Uterus (tissue), 2 donors: Measurements from ENCODE around the gene CILP2.

Experiments
- POLR2A ChIP-seq, 2 donors: fragments of 450-650 bp; IDR thresholded peaks; one replicate each; pipeline ENCODE4 v1.6.1; 2016; ENCODE audit warnings: antibody characterized with exemption in 2 of 2, mild to moderate bottlenecking in 1 of 2, moderate library complexity in 1 of 2
- TF ChIP-seq, protein P1 (sequence below), 4 experiments: fragments of 200-600 bp in 2 of 4; fragments of 450-650 bp in 2 of 4; sonication (generic) in 2 of 4; IDR thresholded peaks; one replicate each; pipeline ENCODE4 v1.5.1; 2016 to 2019; ENCODE audit warnings: antibody characterized with exemption in 4 of 4, mild to moderate bottlenecking in 2 of 4, moderate library complexity in 1 of 4

DNA sequence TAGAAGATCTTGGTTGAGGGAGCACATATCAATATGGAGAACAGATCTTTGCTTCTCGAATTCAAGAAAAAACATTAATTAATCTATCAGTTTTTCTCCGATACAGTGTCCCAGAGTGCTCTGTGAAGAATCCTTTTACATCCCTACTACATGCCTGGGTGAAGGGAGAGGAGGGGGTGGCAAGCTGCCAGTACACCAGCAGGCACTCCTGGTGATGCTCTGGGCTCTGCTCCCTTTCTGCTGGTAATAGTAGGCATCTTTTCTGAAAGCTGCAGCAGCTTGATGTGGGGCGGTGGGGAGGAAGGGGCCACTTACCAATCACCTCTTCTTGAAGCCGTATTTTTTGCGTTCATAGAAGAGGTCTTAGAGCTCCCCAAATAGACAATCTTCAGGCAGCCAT is 49.7 kb downstream of the CILP2 start:
- TF ChIP-seq, protein P1, sequence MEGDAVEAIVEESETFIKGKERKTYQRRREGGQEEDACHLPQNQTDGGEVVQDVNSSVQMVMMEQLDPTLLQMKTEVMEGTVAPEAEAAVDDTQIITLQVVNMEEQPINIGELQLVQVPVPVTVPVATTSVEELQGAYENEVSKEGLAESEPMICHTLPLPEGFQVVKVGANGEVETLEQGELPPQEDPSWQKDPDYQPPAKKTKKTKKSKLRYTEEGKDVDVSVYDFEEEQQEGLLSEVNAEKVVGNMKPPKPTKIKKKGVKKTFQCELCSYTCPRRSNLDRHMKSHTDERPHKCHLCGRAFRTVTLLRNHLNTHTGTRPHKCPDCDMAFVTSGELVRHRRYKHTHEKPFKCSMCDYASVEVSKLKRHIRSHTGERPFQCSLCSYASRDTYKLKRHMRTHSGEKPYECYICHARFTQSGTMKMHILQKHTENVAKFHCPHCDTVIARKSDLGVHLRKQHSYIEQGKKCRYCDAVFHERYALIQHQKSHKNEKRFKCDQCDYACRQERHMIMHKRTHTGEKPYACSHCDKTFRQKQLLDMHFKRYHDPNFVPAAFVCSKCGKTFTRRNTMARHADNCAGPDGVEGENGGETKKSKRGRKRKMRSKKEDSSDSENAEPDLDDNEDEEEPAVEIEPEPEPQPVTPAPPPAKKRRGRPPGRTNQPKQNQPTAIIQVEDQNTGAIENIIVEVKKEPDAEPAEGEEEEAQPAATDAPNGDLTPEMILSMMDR (IDR thresholded peaks at IDR 0.05), result no peak
- TF ChIP-seq POLR2A (IDR thresholded peaks at IDR 0.05), result no peak
